ENCODE results near the gene MCTP1. TPM values are rescaled to one million over a fixed set of nuclear protein-coding genes. Genes with fewer than 3 reads are reported as not detected.

MCTP1 gene
- total RNA-seq (20.2 TPM), polyA plus RNA-seq (5.9 TPM)
- long read RNA-seq, donor 1, result 0 reads
- long read RNA-seq, donor 2, result 0 reads
- long read RNA-seq, donor 3, partial matches to known transcripts, result 0 of 8 reads
- long read RNA-seq, donor 3, other reads (novel, unspliced or antisense), result 7 of 8 reads
- long read RNA-seq, donor 4, partial matches to known transcripts, result 7 of 7 reads
- long read RNA-seq, donor 4, other reads (novel, unspliced or antisense), result 0 of 7 reads
- long read RNA-seq, donor 5, partial matches to known transcripts, result 5 of 15 reads
- long read RNA-seq, donor 5, other reads (novel, unspliced or antisense), result 8 of 15 reads
- long read RNA-seq, donor 6, partial matches to known transcripts, result 5 of 11 reads
- long read RNA-seq, donor 6, other reads (novel, unspliced or antisense), result 6 of 11 reads
- long read RNA-seq, donor 7, partial matches to known transcripts, result 0 of 26 reads
- long read RNA-seq, donor 7, other reads (novel, unspliced or antisense), result 26 of 26 reads
- long read RNA-seq, donor 8, result 0 reads
- long read RNA-seq, donor 9, partial matches to known transcripts, result 5 of 14 reads
- long read RNA-seq, donor 9, other reads (novel, unspliced or antisense), result 8 of 14 reads
- long read RNA-seq, donor 10, partial matches to known transcripts, result 0 of 1 reads
- long read RNA-seq, donor 10, other reads (novel, unspliced or antisense), result 0 of 1 reads

- H3K27me3 ChIP-seq (ENCODE audit: control insufficient read depth in 2 of 2, insufficient read depth in 1 of 2, low read length in 1 of 2), result peaks cover 41 to 76% of the 10 kb centered on the region in 2 donors
- H3K9me3 ChIP-seq (ENCODE audit: control insufficient read depth in 2 of 2, insufficient read depth in 1 of 2, low read length in 1 of 2), result peaks cover 0 to 10% of the 10 kb centered on the region in 2 donors
- WGBS, result 1% methylated on average over 83 of the region's 83 CpGs
- peak in 4 of 9 donors; percentile 8 to 43 (median 20) for DNase-seq (ENCODE audit: low read depth in 6 of 9, low spot score in 9 of 9)
- peak within 1 kb of the TSS; percentile 41 to 62 for H3K4me3 ChIP-seq (ENCODE audit: low read length in 2 of 2)
- H3K36me3 ChIP-seq (ENCODE audit: control insufficient read depth in 2 of 2, insufficient read depth in 2 of 2, low read length in 1 of 2), result no peaks in the 10 kb centered on the region
- H3K27ac ChIP-seq (ENCODE audit: low read depth in 1 of 2, low read length in 1 of 2), result no peak within 1 kb of the TSS
- peaks cover 5 to 15% of the 10 kb centered on the region in 2 donors for H3K4me1 ChIP-seq (ENCODE audit: control insufficient read depth in 2 of 2, insufficient read depth in 2 of 2, low read length in 2 of 2)
Observed at GRCh38 chr5:95284572-95285408, at the start of gene MCTP1. MCTP1 (minus strand) TSS chr5:95285094.

- Histone ChIP-seq H3K36me3 (ENCODE audit: control insufficient read depth in 2 of 2, insufficient read depth in 2 of 2, low read length in 1 of 2) (no peaks in the 10 kb centered on the region), H3K27ac (ENCODE audit: low read depth in 1 of 2, low read length in 1 of 2) (no peak overlapping the region), H3K4me1 (ENCODE audit: control insufficient read depth in 2 of 2, insufficient read depth in 2 of 2, low read length in 2 of 2) (no peaks in the 10 kb centered on the region), H3K27me3 (ENCODE audit: control insufficient read depth in 2 of 2, insufficient read depth in 1 of 2, low read length in 1 of 2) (no peaks in the 10 kb centered on the region), H3K4me3 (ENCODE audit: low read length in 2 of 2) (no peak overlapping the region), H3K9me3 (ENCODE audit: control insufficient read depth in 2 of 2, insufficient read depth in 1 of 2, low read length in 1 of 2) (no peaks in the 10 kb centered on the region)
- DNase-seq (ENCODE audit: low read depth in 6 of 9, low spot score in 9 of 9), result no peak
- WGBS, result 92% methylated on average over 3 of the region's 3 CpGs
Observed at GRCh38 chr5:95332158-95332557, 47.3 kb upstream of the MCTP1 start.

- WGBS, result 74% methylated on average over 3 of the region's 3 CpGs
- H3K4me3 ChIP-seq (ENCODE audit: low read length in 2 of 2), result no peak overlapping the region
- no peaks in the 10 kb centered on the region for H3K36me3 ChIP-seq (ENCODE audit: control insufficient read depth in 2 of 2, insufficient read depth in 2 of 2, low read length in 1 of 2)
Observed at GRCh38 chr5:95331358-95331757, 46.5 kb upstream of the MCTP1 start.

DNA sequence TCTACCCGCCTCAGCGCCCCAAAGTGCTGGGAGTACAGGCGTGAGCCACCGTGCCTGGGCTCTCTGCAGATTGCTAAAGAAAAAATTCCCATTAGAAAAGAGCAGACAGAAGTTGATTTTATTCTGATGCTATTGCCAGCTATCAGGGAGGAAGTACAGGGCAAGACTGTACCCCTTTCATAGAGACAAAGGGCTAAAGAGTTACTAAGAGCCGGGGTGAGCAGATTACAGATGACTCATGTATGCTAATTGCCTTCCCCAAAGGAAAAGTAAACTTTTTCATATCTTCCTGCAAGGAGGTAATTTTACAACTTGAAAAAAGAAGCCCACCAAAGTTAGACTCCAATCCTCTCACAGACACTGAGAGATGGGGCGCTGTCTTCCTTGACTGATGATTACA lies 42.3 kb upstream of the MCTP1 start:
- Histone ChIP-seq H3K27me3 (ENCODE audit: control insufficient read depth in 2 of 2, insufficient read depth in 1 of 2, low read length in 1 of 2) (no peaks in the 10 kb centered on the region), H3K4me1 (ENCODE audit: control insufficient read depth in 2 of 2, insufficient read depth in 2 of 2, low read length in 2 of 2) (no peaks in the 10 kb centered on the region), H3K27ac (ENCODE audit: low read depth in 1 of 2, low read length in 1 of 2) (no peak overlapping the region), H3K36me3 (ENCODE audit: control insufficient read depth in 2 of 2, insufficient read depth in 2 of 2, low read length in 1 of 2) (no peaks in the 10 kb centered on the region), H3K9me3 (ENCODE audit: control insufficient read depth in 2 of 2, insufficient read depth in 1 of 2, low read length in 1 of 2) (no peaks in the 10 kb centered on the region), H3K4me3 (ENCODE audit: low read length in 2 of 2) (no peak overlapping the region)
- WGBS, result 73% methylated on average over 6 of the region's 6 CpGs
- no peak for DNase-seq (ENCODE audit: low read depth in 6 of 9, low spot score in 9 of 9)

More at GRCh38 chr5:95331358-95331757, 46.5 kb upstream of the MCTP1 start:
- DNase-seq (ENCODE audit: low read depth in 6 of 9, low spot score in 9 of 9), result no peak
- Histone ChIP-seq H3K9me3 (ENCODE audit: control insufficient read depth in 2 of 2, insufficient read depth in 1 of 2, low read length in 1 of 2) (no peaks in the 10 kb centered on the region), H3K4me1 (ENCODE audit: control insufficient read depth in 2 of 2, insufficient read depth in 2 of 2, low read length in 2 of 2) (no peaks in the 10 kb centered on the region), H3K27ac (ENCODE audit: low read depth in 1 of 2, low read length in 1 of 2) (no peak overlapping the region), H3K27me3 (ENCODE audit: control insufficient read depth in 2 of 2, insufficient read depth in 1 of 2, low read length in 1 of 2) (no peaks in the 10 kb centered on the region)

- WGBS, result 94% methylated on average over 4 of the region's 4 CpGs
- no peaks in the 10 kb centered on the region for H3K9me3 ChIP-seq (ENCODE audit: control insufficient read depth in 2 of 2, insufficient read depth in 1 of 2, low read length in 1 of 2)
- no peaks in the 10 kb centered on the region for H3K27me3 ChIP-seq (ENCODE audit: control insufficient read depth in 2 of 2, insufficient read depth in 1 of 2, low read length in 1 of 2)
- no peak for DNase-seq (ENCODE audit: low read depth in 6 of 9, low spot score in 9 of 9)
- no peaks in the 10 kb centered on the region for H3K36me3 ChIP-seq (ENCODE audit: control insufficient read depth in 2 of 2, insufficient read depth in 2 of 2, low read length in 1 of 2)
- H3K4me1 ChIP-seq (ENCODE audit: control insufficient read depth in 2 of 2, insufficient read depth in 2 of 2, low read length in 2 of 2), result no peaks in the 10 kb centered on the region
- H3K27ac ChIP-seq (ENCODE audit: low read depth in 1 of 2, low read length in 1 of 2), result no peak overlapping the region
- no peak overlapping the region for H3K4me3 ChIP-seq (ENCODE audit: low read length in 2 of 2)
Observed at GRCh38 chr5:95317687-95318086, 32.8 kb upstream of the MCTP1 start.

DNA sequence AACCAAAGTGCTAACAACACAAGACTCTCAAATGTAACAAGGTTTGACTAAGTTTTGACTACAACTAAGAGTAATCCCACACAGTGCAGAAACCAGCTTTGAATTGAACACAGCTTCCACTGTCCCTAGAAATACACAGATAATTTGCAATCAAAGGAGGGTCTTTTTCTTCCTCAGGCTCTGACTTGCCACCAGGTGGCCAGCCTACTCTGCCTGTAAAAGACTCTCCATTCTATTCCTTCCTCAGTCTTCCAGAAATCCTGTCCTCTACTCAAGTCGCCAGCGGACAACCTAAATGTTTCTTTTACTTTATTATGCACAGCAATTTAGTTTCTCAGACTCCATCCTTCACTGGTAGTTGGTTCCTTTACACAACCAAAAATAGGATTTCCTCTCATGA lies 32.2 kb upstream of the MCTP1 start:
- H3K36me3 ChIP-seq (ENCODE audit: control insufficient read depth in 2 of 2, insufficient read depth in 2 of 2, low read length in 1 of 2), result no peaks in the 10 kb centered on the region
- no peaks in the 10 kb centered on the region for H3K4me1 ChIP-seq (ENCODE audit: control insufficient read depth in 2 of 2, insufficient read depth in 2 of 2, low read length in 2 of 2)
- no peak for DNase-seq (ENCODE audit: low read depth in 6 of 9, low spot score in 9 of 9)
- no peak overlapping the region for H3K27ac ChIP-seq (ENCODE audit: low read depth in 1 of 2, low read length in 1 of 2)
- no peaks in the 10 kb centered on the region for H3K27me3 ChIP-seq (ENCODE audit: control insufficient read depth in 2 of 2, insufficient read depth in 1 of 2, low read length in 1 of 2)
- H3K4me3 ChIP-seq (ENCODE audit: low read length in 2 of 2), result no peak overlapping the region
- no peaks in the 10 kb centered on the region for H3K9me3 ChIP-seq (ENCODE audit: control insufficient read depth in 2 of 2, insufficient read depth in 1 of 2, low read length in 1 of 2)
- WGBS, result 96% methylated on average over 2 of the region's 2 CpGs

DNA sequence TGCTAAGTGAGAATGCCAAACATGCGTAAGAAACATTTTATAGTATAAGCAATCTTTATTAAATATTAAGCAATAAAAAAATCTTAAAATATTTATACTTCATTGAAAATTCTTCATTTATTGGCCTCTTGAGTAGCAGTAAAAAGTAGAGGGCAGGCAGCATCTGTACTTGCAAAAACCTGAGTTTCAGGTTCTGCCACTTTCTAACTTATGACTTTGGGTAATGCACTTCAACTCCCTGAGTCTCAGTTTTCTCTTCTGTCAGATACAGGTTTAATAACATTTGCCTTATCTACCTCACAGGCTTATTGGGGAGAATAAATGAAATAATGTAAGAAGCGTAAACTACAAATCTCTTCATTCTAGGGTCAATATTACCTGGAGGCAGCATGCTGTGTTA lies 19.8 kb upstream of the MCTP1 start:
- no peaks in the 10 kb centered on the region for H3K9me3 ChIP-seq (ENCODE audit: control insufficient read depth in 2 of 2, insufficient read depth in 1 of 2, low read length in 1 of 2)
- DNase-seq (ENCODE audit: low read depth in 6 of 9, low spot score in 9 of 9), result no peak

DNA sequence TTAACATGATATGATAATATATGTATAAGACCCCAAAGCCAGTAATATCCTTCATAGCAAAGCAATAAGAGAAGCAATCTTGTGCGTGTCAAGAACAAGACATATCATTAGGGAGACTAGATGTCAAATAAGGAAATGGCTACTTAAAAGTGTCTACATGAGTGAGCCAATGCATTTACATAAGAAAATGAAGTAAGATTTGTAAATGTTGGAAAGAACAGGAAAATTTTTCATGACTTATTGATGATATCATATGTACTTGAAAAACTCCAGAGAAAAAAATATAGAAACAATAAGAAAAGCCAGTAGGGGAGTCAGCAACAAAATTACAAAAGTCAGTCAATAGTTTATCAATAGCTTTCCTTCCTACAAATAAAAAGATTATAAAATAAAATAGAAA lies 13.8 kb upstream of the MCTP1 start:
- Histone ChIP-seq H3K36me3 (ENCODE audit: control insufficient read depth in 2 of 2, insufficient read depth in 2 of 2, low read length in 1 of 2) (no peaks in the 10 kb centered on the region), H3K27me3 (ENCODE audit: control insufficient read depth in 2 of 2, insufficient read depth in 1 of 2, low read length in 1 of 2) (no peaks in the 10 kb centered on the region), H3K4me1 (ENCODE audit: control insufficient read depth in 2 of 2, insufficient read depth in 2 of 2, low read length in 2 of 2) (no peaks in the 10 kb centered on the region), H3K4me3 (ENCODE audit: low read length in 2 of 2) (no peak overlapping the region), H3K27ac (ENCODE audit: low read depth in 1 of 2, low read length in 1 of 2) (no peak overlapping the region), H3K9me3 (ENCODE audit: control insufficient read depth in 2 of 2, insufficient read depth in 1 of 2, low read length in 1 of 2) (no peaks in the 10 kb centered on the region)
- no peak for DNase-seq (ENCODE audit: low read depth in 6 of 9, low spot score in 9 of 9)
- WGBS, result 97% methylated on average over 1 of the region's 1 CpG

More for the DNA sequence above, 19.8 kb upstream of the MCTP1 start:
- H3K27me3 ChIP-seq (ENCODE audit: control insufficient read depth in 2 of 2, insufficient read depth in 1 of 2, low read length in 1 of 2), result no peaks in the 10 kb centered on the region
- no peak overlapping the region for H3K4me3 ChIP-seq (ENCODE audit: low read length in 2 of 2)
- WGBS, result over 99% methylated on average over 2 of the region's 2 CpGs
- no peaks in the 10 kb centered on the region for H3K4me1 ChIP-seq (ENCODE audit: control insufficient read depth in 2 of 2, insufficient read depth in 2 of 2, low read length in 2 of 2)
- H3K27ac ChIP-seq (ENCODE audit: low read depth in 1 of 2, low read length in 1 of 2), result no peak overlapping the region
- no peaks in the 10 kb centered on the region for H3K36me3 ChIP-seq (ENCODE audit: control insufficient read depth in 2 of 2, insufficient read depth in 2 of 2, low read length in 1 of 2)

GRCh38 chr5:95296291-95296690 lies 11.4 kb upstream of the MCTP1 start:
- no peaks in the 10 kb centered on the region for H3K9me3 ChIP-seq (ENCODE audit: control insufficient read depth in 2 of 2, insufficient read depth in 1 of 2, low read length in 1 of 2)
- no peak overlapping the region for H3K4me3 ChIP-seq (ENCODE audit: low read length in 2 of 2)
- H3K27me3 ChIP-seq (ENCODE audit: control insufficient read depth in 2 of 2, insufficient read depth in 1 of 2, low read length in 1 of 2), result no peaks in the 10 kb centered on the region
- no peaks in the 10 kb centered on the region for H3K36me3 ChIP-seq (ENCODE audit: control insufficient read depth in 2 of 2, insufficient read depth in 2 of 2, low read length in 1 of 2)
- 97% methylated on average over 2 of the region's 2 CpGs for WGBS
- no peak for DNase-seq (ENCODE audit: low read depth in 6 of 9, low spot score in 9 of 9)
- no peaks in the 10 kb centered on the region for H3K4me1 ChIP-seq (ENCODE audit: control insufficient read depth in 2 of 2, insufficient read depth in 2 of 2, low read length in 2 of 2)
- H3K27ac ChIP-seq (ENCODE audit: low read depth in 1 of 2, low read length in 1 of 2), result peak overlapping the region in 1 of 2 donors; percentile 21
